Kidney epithelial cell (primary cell): ENCODE measurements around the gene PCDHAC1. TPM values are rescaled to one million over a fixed set of nuclear protein-coding genes. Genes with fewer than 3 reads are reported as not detected.

ENCODE experiments used
- DNase-seq: peaks from one replicate; pipeline ENCODE4 v3.0.0-alpha.2; 2010; ENCODE audit warnings: low read depth
- H3K27me3 ChIP-seq: 2 replicates; pipeline ENCODE4 v1.6.0; 2011; ENCODE audit warnings: low read length; ENCODE audit not compliant: control insufficient read depth, insufficient read depth
- H3K36me3 ChIP-seq: 2 replicates; pipeline ENCODE4 v1.5.1; 2011; ENCODE audit warnings: low read length; ENCODE audit not compliant: control insufficient read depth, insufficient read depth
- H3K4me3 ChIP-seq: 2 replicates; pipeline ENCODE4 v1.5.1; 2011; ENCODE audit warnings: low read depth, mild to moderate bottlenecking, control low read depth, low read length
- CTCF ChIP-seq: IDR thresholded peaks from 2 replicates; pipeline ENCODE4 v1.5.1; 2011; ENCODE audit warnings: mild to moderate bottlenecking, moderate library complexity, low read length, control low read depth, inconsistent platforms; ENCODE audit not compliant: insufficient read depth, poor library complexity, severe bottlenecking
- total RNA-seq: library from RNA; depleted of rRNA; stranded (reverse); fragments of >200 nt; gene quantifications from 2 replicates; pipeline ENCODE4 v1.2.3, GENCODE V29; 2015

Gene PCDHAC1
- total RNA-seq, 1 donor from 2014 or later = 0.17 TPM

GRCh38 chr5:140977003-140977402 is 50.9 kb downstream of the PCDHAC1 start:
- H3K4me3 ChIP-seq = no peak overlapping the region
- H3K27me3 ChIP-seq = no peaks in the 10 kb centered on the region
- H3K36me3 ChIP-seq = no peaks in the 10 kb centered on the region
- DNase-seq = no peak
- no peak for TF ChIP-seq CTCF

GRCh38 chr5:140978260-140978659 is 52.2 kb downstream of the PCDHAC1 start:
- H3K27me3 ChIP-seq = no peaks in the 10 kb centered on the region
- no peak for TF ChIP-seq CTCF
- H3K4me3 ChIP-seq = no peak overlapping the region
- H3K36me3 ChIP-seq = no peaks in the 10 kb centered on the region
- DNase-seq = no peak

GRCh38 chr5:140978983-140979382 is 52.9 kb downstream of the PCDHAC1 start:
- Histone ChIP-seq H3K36me3 (no peaks in the 10 kb centered on the region), H3K4me3 (no peak overlapping the region), H3K27me3 (no peaks in the 10 kb centered on the region)
- no peak for TF ChIP-seq CTCF
- DNase-seq = no peak

Other genes with a start within 250 kb of the PCDHAC1 start
- gene HARS1, start 234.9 kb upstream of the PCDHAC1 start, total RNA-seq = 80.6 and 97.1 TPM in 2 replicates
- gene HARS2, start 234.8 kb upstream of the PCDHAC1 start, total RNA-seq = 31.6 and 33.9 TPM in 2 replicates
- gene ZMAT2, start 225.9 kb upstream of the PCDHAC1 start, total RNA-seq = 27.2 and 42.4 TPM in 2 replicates
- not detected in 2 replicates for gene PCDHA1, start 140.2 kb upstream of the PCDHAC1 start, total RNA-seq
- gene PCDHA2, start 131.4 kb upstream of the PCDHAC1 start, total RNA-seq = not detected in 2 replicates
- gene PCDHA3, start 125.2 kb upstream of the PCDHAC1 start, total RNA-seq = 0.07 and 0.25 TPM in 2 replicates
- gene PCDHA4, start 119.2 kb upstream of the PCDHAC1 start, total RNA-seq = 0.27 and 1.2 TPM in 2 replicates
- gene PCDHA5, start 104.7 kb upstream of the PCDHAC1 start, total RNA-seq = not detected in 2 replicates
- 0.21 and 0.27 TPM in 2 replicates for gene PCDHA6, start 98.3 kb upstream of the PCDHAC1 start, total RNA-seq
- 0.07 and 0.25 TPM in 2 replicates for gene PCDHA7, start 92.0 kb upstream of the PCDHAC1 start, total RNA-seq
- gene PCDHA8, start 85.1 kb upstream of the PCDHAC1 start, total RNA-seq = under 0.01 TPM in 1 of 2 replicates, not detected in the other
- gene PCDHA9, start 77.9 kb upstream of the PCDHAC1 start, total RNA-seq = under 0.01 TPM in 2 replicates
- 0.33 and 0.68 TPM in 2 replicates for gene PCDHA10, start 70.4 kb upstream of the PCDHAC1 start, total RNA-seq
- 0.48 and 1.2 TPM in 2 replicates for gene PCDHA11, start 57.3 kb upstream of the PCDHAC1 start, total RNA-seq
- 0.08 and 0.96 TPM in 2 replicates for gene PCDHA12, start 51.0 kb upstream of the PCDHAC1 start, total RNA-seq
- 0.21 TPM in 1 of 2 replicates, not detected in the other for gene PCDHA13, start 44.2 kb upstream of the PCDHAC1 start, total RNA-seq
- gene PCDHAC2, start 40.2 kb downstream of the PCDHAC1 start, total RNA-seq = 0.48 and 0.92 TPM in 2 replicates
- gene PCDHB1, start 125.1 kb downstream of the PCDHAC1 start, total RNA-seq = under 0.01 TPM in 1 of 2 replicates, not detected in the other
- gene PCDHB2, start 168.3 kb downstream of the PCDHAC1 start, total RNA-seq = 5.7 and 5.8 TPM in 2 replicates
- 1.9 and 2.7 TPM in 2 replicates for gene PCDHB3, start 174.2 kb downstream of the PCDHAC1 start, total RNA-seq
- gene PCDHB4, start 195.5 kb downstream of the PCDHAC1 start, total RNA-seq = 0.42 and 0.48 TPM in 2 replicates
- 3.1 and 6.7 TPM in 2 replicates for gene PCDHB5, start 208.9 kb downstream of the PCDHAC1 start, total RNA-seq
- 0.67 and 0.68 TPM in 2 replicates for gene PCDHB6, start 223.8 kb downstream of the PCDHAC1 start, total RNA-seq
- gene PCDHB7, start 246.3 kb downstream of the PCDHAC1 start, total RNA-seq = 0.96 and 1.5 TPM in 2 replicates